ENCODE results near the gene BRD4. TPM values are rescaled to one million over a fixed set of nuclear protein-coding genes. Genes with fewer than 3 reads are reported as not detected.

The BRD4 gene
- total and polyA plus RNA-seq, 2 of the 13 experiments (the other 11 are each of a cell fraction or from before 2014, with no cell fraction given) = 10.5 to 11.4 TPM

DNA sequence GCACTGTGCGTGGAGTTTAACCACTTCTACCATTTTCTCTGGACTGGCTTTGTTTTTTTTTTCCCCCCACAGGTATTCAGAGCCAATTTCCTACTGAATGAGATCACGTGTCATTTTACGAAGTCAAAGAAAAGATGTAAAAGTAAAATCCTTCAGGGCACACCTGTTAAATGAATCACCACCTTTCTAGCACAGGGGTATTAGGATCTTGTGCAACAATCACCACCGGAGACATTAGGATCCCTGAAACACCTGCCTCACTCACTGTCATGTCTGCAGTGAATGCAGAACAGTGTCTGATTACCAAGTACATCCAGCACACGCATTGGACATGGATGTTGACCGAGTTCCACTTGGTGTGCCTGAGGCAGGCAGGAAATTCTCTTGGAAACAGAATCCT, 17.2 kb downstream of the BRD4 start:
- POLR2A ChIA-PET = interaction anchor here (1.0 kb wide), 1 partner anchor 13 kb away, joined by 4 read pairs; no protein-coding TSS in a partner anchor
- H3K36me3 ChIP-seq (replicated peaks in 1 of 2; ENCODE audit: control insufficient read depth in 1 of 2, insufficient read depth in 2 of 2, low read length in 2 of 2) = peaks cover 5 to 10% of the 10 kb centered on the region in 2 experiments; a peak in 3 of 5 replicates
- BruUV-seq (replicated peaks) = no TSS peak
- peaks cover 94% of the 10 kb centered on the region for H3K79me2 ChIP-seq (ENCODE audit: insufficient read depth, low read length)
- 93% methylated on average over 6 of the region's 6 CpGs for WGBS (ENCODE audit: low lambda C conversion rate)
- H3K4me2 ChIP-seq (ENCODE audit: low read depth, low read length) = no peak overlapping the region
- H3K9ac ChIP-seq (ENCODE audit: insufficient read depth, low read depth, low read length) = no peak overlapping the region
- H3K9me3 ChIP-seq (ENCODE audit: low read length) = no peaks in the 10 kb centered on the region
- no peak overlapping the region for H3K4me3 ChIP-seq (replicated peaks in 1 of 3; ENCODE audit: insufficient read depth in 1 of 3, low read depth in 2 of 3, low read length in 3 of 3)
- no peak for FAIRE-seq
- TF ChIP-seq CEBPB (IDR thresholded peaks at IDR 0.05; ENCODE audit: borderline replicate concordance, low read depth, low read length) = 0 out of 2 replicates have a peak, but pooled peaks have one; percentile 11
- TF ChIP-seq ZEB1 (IDR thresholded peaks at IDR 0.05; ENCODE audit: insufficient replicate concordance, low read depth) = no peak
- no peak for TF ChIP-seq RFX3 (CRISPR knock-in tag; IDR thresholded peaks at IDR 0.05)
- CTCF ChIA-PET (ENCODE audit: low intra/inter-chr PET ratio, low total read pairs) = no interaction called here
- no peak overlapping the region for H3K27ac ChIP-seq (ENCODE audit: extremely low read length, insufficient read depth, low read length)
- H3K4me1 ChIP-seq (ENCODE audit: insufficient read depth, low read length) = peaks cover 84% of the 10 kb centered on the region
- no peaks in the 10 kb centered on the region for H3K27me3 ChIP-seq (ENCODE audit: control insufficient read depth in 1 of 2, insufficient read depth in 2 of 2, low read length in 2 of 2)
- ATAC-seq = no peak
- H4K20me1 ChIP-seq (ENCODE audit: insufficient read depth, low read length) = peaks cover 88% of the 10 kb centered on the region
- in situ Hi-C loops (cut with HindIII; ENCODE audit: extremely low pct_ligation_motif_present, low pct_unique_long_range_greater_than_20kb) (no loop called here), intact Hi-C loops (cut with micrococcal nuclease; ENCODE audit: unreplicated experiment) (no loop called here)
- no peak overlapping the region for H2AFZ ChIP-seq (ENCODE audit: low read length)
- DNase-seq (ENCODE audit: low spot score) = no peak

DNA sequence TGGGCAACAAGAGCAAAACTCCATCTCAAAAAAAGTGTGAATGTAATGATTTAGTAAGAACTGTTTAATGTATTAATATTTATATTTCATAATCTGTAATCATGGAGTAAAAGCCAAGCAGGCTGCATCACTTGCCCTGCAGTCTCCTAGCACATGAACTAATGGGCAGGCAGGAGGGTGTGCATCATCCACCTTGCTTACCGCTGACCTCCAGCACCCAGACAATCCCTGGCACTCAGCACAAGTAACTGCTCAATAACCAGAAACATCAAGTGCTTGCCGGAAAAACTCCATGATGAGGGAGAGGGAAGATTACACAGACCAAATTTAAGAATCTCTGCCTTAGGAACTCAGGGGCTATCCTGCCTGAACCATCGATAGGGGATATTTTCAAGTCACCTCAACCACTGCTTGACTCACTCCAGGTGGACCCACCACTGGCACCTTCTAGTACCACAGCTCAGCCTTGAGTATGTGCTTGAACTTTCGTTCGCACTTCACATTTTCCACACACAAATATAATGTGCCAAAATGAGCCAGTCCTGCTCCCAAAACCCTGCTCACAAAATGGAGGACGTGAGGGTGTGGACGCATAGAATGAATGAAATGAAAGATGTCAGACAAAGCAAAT, 18.6 kb downstream of the BRD4 start:
- ChIA-PET CTCF (ENCODE audit: low intra/inter-chr PET ratio, low total read pairs) (no interaction called here), POLR2A (no interaction called here)
- no peak overlapping the region for H3K27ac ChIP-seq (ENCODE audit: extremely low read length, insufficient read depth, low read length)
- no TSS peak for BruUV-seq (replicated peaks)
- FAIRE-seq (no peak), DNase-seq (ENCODE audit: low spot score) (no peak), ATAC-seq (no peak)
- no peak overlapping the region for H3K9ac ChIP-seq (ENCODE audit: insufficient read depth, low read depth, low read length)
- intact Hi-C loops (cut with micrococcal nuclease; ENCODE audit: unreplicated experiment) = no loop called here
- H3K4me3 ChIP-seq (replicated peaks in 1 of 3; ENCODE audit: insufficient read depth in 1 of 3, low read depth in 2 of 3, low read length in 3 of 3) = no peak overlapping the region
- H2AFZ ChIP-seq (ENCODE audit: low read length) = no peak overlapping the region
- no peaks in the 10 kb centered on the region for H3K27me3 ChIP-seq (ENCODE audit: control insufficient read depth in 1 of 2, insufficient read depth in 2 of 2, low read length in 2 of 2)
- H3K4me1 ChIP-seq (ENCODE audit: insufficient read depth, low read length) = peaks cover 84% of the 10 kb centered on the region
- H3K36me3 ChIP-seq (replicated peaks in 1 of 2; ENCODE audit: control insufficient read depth in 1 of 2, insufficient read depth in 2 of 2, low read length in 2 of 2) = peaks cover 5 to 10% of the 10 kb centered on the region in 2 experiments; a peak in 3 of 5 replicates
- H3K79me2 ChIP-seq (ENCODE audit: insufficient read depth, low read length) = peaks cover 93% of the 10 kb centered on the region
- no peaks in the 10 kb centered on the region for H3K9me3 ChIP-seq (ENCODE audit: low read length)
- TF ChIP-seq RBM22 (optimal IDR thresholded peaks at IDR 0.05; ENCODE audit: low read length) (peak; percentile 41), NFE2 (CRISPR knock-in tag; IDR thresholded peaks at IDR 0.05) (no peak)
- no peak overlapping the region for H3K4me2 ChIP-seq (ENCODE audit: low read depth, low read length)
- peaks cover 87% of the 10 kb centered on the region for H4K20me1 ChIP-seq (ENCODE audit: insufficient read depth, low read length)
- in situ Hi-C loops (cut with HindIII; ENCODE audit: extremely low pct_ligation_motif_present, low pct_unique_long_range_greater_than_20kb) = no loop called here
- WGBS (ENCODE audit: low lambda C conversion rate) = 98% methylated on average over 7 of the region's 7 CpGs
